Neuronal stem cell (in vitro differentiated cells): ENCODE data around the gene FHIT.

Experiments used
- DNase-seq: peaks from one replicate; pipeline ENCODE4 v3.0.0-alpha.2; 2013; ENCODE audit warnings: low spot score
- H2AFZ ChIP-seq: one replicate; pipeline ENCODE4 v1.6.1; 2013; ENCODE audit warnings: mild to moderate bottlenecking, low read length, inconsistent platforms
- H2AK5ac ChIP-seq: 2 replicates; pipeline ENCODE4 v1.6.1; 2013; ENCODE audit warnings: low read depth, mild to moderate bottlenecking, inconsistent platforms, low read length, moderate library complexity, mixed read lengths
- H2BK120ac ChIP-seq: 2 replicates; pipeline ENCODE4 v1.6.1; 2013; ENCODE audit warnings: low read depth, mild to moderate bottlenecking, inconsistent platforms, low read length, moderate library complexity, mixed read lengths
- H2BK12ac ChIP-seq: one replicate; pipeline ENCODE4 v1.6.1; 2013; ENCODE audit warnings: low read length, inconsistent platforms
- H2BK15ac ChIP-seq: 2 replicates; pipeline ENCODE4 v1.6.1; 2013; ENCODE audit warnings: mild to moderate bottlenecking, low read length, inconsistent platforms, mixed read lengths
- H2BK5ac ChIP-seq: one replicate; pipeline ENCODE4 v1.6.1; 2013; ENCODE audit warnings: inconsistent platforms, mild to moderate bottlenecking, low read length, moderate library complexity
- H3K14ac ChIP-seq: one replicate; pipeline ENCODE4 v1.6.1; 2013; ENCODE audit warnings: low read length, inconsistent platforms
- H3K18ac ChIP-seq: 2 replicates; pipeline ENCODE4 v1.6.1; 2013; ENCODE audit warnings: low read length, inconsistent platforms
- H3K23ac ChIP-seq: 2 replicates; pipeline ENCODE4 v1.6.1; 2013; ENCODE audit warnings: low read depth, mild to moderate bottlenecking, mixed read lengths, low read length, inconsistent platforms; ENCODE audit not compliant: poor library complexity
- H3K27ac ChIP-seq: replicated peaks from 3 replicates; pipeline ENCODE4 v1.5.1; 2013; ENCODE audit warnings: low read length, inconsistent platforms
- H3K27me3 ChIP-seq, 3 experiments: 2 replicates each; pipeline ENCODE4 v1.6.1; 2013; ENCODE audit warnings: low read length in 3 of 3, mild to moderate bottlenecking in 2 of 3, inconsistent platforms in 1 of 3, low read depth in 1 of 3, mixed read lengths in 1 of 3, moderate library complexity in 1 of 3; ENCODE audit not compliant: control insufficient read depth in 3 of 3, insufficient read depth in 3 of 3
- H3K36me3 ChIP-seq, 2 donors: replicated peaks in 1 of 2; 2 replicates each; pipeline ENCODE4 v1.6.1; 2013; ENCODE audit warnings: low read length in 2 of 2; ENCODE audit not compliant: control insufficient read depth in 2 of 2, insufficient read depth in 2 of 2
- H3K4ac ChIP-seq: 2 replicates; pipeline ENCODE4 v1.6.1; 2013; ENCODE audit warnings: inconsistent platforms, mild to moderate bottlenecking, low read length, moderate library complexity
- H3K4me1 ChIP-seq, 2 donors: 1 replicate in 1 of 2; 2 replicates in 1 of 2; pipeline ENCODE4 v1.6.1; 2013; ENCODE audit warnings: low read length in 2 of 2, low read depth in 1 of 2; ENCODE audit not compliant: control insufficient read depth in 2 of 2, insufficient read depth in 1 of 2
- H3K4me2 ChIP-seq: one replicate; pipeline ENCODE4 v1.6.1; 2013; ENCODE audit warnings: mild to moderate bottlenecking, low read length, inconsistent platforms; ENCODE audit not compliant: insufficient read depth, poor library complexity, severe bottlenecking
- H3K4me3 ChIP-seq, 2 donors: 2 replicates each; pipeline ENCODE4 v1.5.1; 2013; ENCODE audit warnings: low read length in 2 of 2, mild to moderate bottlenecking in 2 of 2, inconsistent platforms in 1 of 2, moderate library complexity in 1 of 2
- H3K79me1 ChIP-seq: one replicate; pipeline ENCODE4 v1.6.1; 2013; ENCODE audit warnings: low read depth, mild to moderate bottlenecking, inconsistent platforms, low read length, moderate library complexity
- H3K9ac ChIP-seq: one replicate; pipeline ENCODE4 v1.6.1; 2013; ENCODE audit warnings: mild to moderate bottlenecking, low read depth, low read length, inconsistent platforms; ENCODE audit not compliant: poor library complexity
- H3K9me3 ChIP-seq, 2 donors: replicated peaks in 1 of 2; 2 replicates each; pipeline versions ENCODE3 to v1.6.1; 2013; ENCODE audit warnings: low read length in 2 of 2, mild to moderate bottlenecking in 2 of 2, inconsistent platforms in 1 of 2, low read depth in 1 of 2, mixed read lengths in 1 of 2, moderate library complexity in 1 of 2; ENCODE audit not compliant: control insufficient read depth in 2 of 2, insufficient read depth in 1 of 2
- H4K8ac ChIP-seq: one replicate; pipeline ENCODE4 v1.6.1; 2013; ENCODE audit warnings: low read depth, mild to moderate bottlenecking, inconsistent platforms, low read length, moderate library complexity
- H4K91ac ChIP-seq: one replicate; pipeline ENCODE4 v1.6.1; 2013; ENCODE audit warnings: low read length, low read depth, mild to moderate bottlenecking, inconsistent platforms; ENCODE audit not compliant: poor library complexity
- WGBS, 2 donors: extraction: QIAGEN DNeasy Blood & Tissue Kit; methylation state at CpG; one replicate each; pipeline ENCODE4 v1.1.7; 2013; ENCODE audit warnings: missing lambda C conversion rate in 2 of 2, mixed read lengths in 1 of 2; ENCODE audit not compliant: insufficient read length in 2 of 2, insufficient replicate concordance in 1 of 2; ENCODE audit errors: extremely low coverage in 2 of 2; 5-methylcytosine and 5-hydroxymethylcytosine counted together

Gene FHIT

GRCh38 chr3:60517134-60517533 lies 734.1 kb downstream of the FHIT start:
- Histone ChIP-seq H2AK5ac (no peak overlapping the region), H2BK120ac (no peak overlapping the region), H3K9ac (no peak overlapping the region), H3K4me1 (no peaks in the 10 kb centered on the region), H3K14ac (no peak overlapping the region), H3K36me3 (no peaks in the 10 kb centered on the region), H3K4ac (no peak overlapping the region), H4K8ac (no peak overlapping the region), H2AFZ (no peak overlapping the region), H3K18ac (no peak overlapping the region), H2BK12ac (no peak overlapping the region), H3K4me3 (no peak overlapping the region), H3K79me1 (no peaks in the 10 kb centered on the region), H2BK15ac (no peak overlapping the region), H3K4me2 (no peak overlapping the region), H3K23ac (no peak overlapping the region), H3K27me3 (no peaks in the 10 kb centered on the region), H4K91ac (no peak overlapping the region), H2BK5ac (no peak overlapping the region), H3K27ac (no peak overlapping the region), H3K9me3 (no peaks in the 10 kb centered on the region)
- no CpG with 5 or more reads among the region's 3 CpGs for WGBS, 2 donors
- DNase-seq: no peak

DNA sequence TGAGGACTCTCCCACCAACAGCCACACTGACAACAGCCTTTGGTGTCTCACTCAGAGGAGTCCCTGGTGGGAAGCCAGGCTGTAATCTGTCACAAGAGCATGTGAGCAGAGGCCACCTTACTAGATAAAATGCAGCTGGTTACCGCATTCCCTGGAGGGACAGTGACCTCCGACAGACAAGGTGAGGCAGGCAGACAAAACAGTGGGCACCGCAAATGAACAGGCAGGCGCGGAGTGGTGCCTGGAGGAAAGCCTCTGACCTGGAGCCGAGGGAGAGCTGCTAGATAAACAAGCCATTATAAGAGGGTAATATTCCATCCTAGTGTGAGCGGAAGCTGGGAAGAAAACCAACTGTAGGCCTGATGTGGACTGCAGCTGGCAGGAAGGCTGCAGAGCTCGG lies 736.4 kb downstream of the FHIT start:
- Histone ChIP-seq H2AK5ac (no peak overlapping the region), H3K27me3 (no peaks in the 10 kb centered on the region), H2BK120ac (no peak overlapping the region), H3K14ac (no peak overlapping the region), H2AFZ (no peak overlapping the region), H3K9me3 (no peaks in the 10 kb centered on the region), H3K18ac (no peak overlapping the region), H3K27ac (no peak overlapping the region), H4K91ac (no peak overlapping the region), H3K4me3 (no peak overlapping the region), H2BK15ac (no peak overlapping the region), H3K4me1 (no peaks in the 10 kb centered on the region), H2BK5ac (no peak overlapping the region), H2BK12ac (no peak overlapping the region), H3K23ac (no peak overlapping the region), H3K36me3 (no peaks in the 10 kb centered on the region), H3K9ac (no peak overlapping the region), H3K4ac (no peak overlapping the region), H3K79me1 (no peaks in the 10 kb centered on the region), H3K4me2 (no peak overlapping the region), H4K8ac (no peak overlapping the region)
- no peak for DNase-seq
- no CpG with 5 or more reads among the region's 8 CpGs for WGBS, 2 donors

DNA sequence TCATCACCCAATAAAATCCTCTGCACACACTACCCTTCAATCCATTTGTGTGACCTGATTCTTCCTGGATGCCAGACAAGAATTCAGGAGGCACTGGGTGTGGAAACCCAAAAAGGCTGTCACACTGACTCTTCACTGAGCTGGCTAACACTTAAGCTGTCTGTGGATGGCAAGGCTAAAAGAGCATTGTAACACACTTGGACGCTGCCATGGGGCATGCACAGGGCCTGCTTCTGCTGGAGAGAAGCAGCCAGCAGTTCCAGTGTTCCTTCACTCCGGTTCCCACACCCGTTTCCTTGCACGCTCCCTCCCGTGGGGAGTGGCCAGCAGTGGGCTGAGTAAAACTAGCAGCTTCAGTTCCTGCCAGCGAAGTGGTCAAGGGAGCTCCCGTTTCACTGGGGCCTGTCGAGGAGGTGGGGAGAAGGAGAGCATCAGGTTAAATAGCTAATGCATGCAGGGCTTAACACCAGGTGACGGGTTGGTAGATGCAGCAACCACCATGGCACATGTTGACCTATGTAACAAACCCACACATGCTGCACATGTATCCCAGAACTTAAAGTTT lies 737.1 kb downstream of the FHIT start:
- Histone ChIP-seq H4K8ac (no peak overlapping the region), H3K79me1 (no peaks in the 10 kb centered on the region), H3K27ac (no peak overlapping the region), H4K91ac (no peak overlapping the region), H3K23ac (no peak overlapping the region), H3K4me1 (no peaks in the 10 kb centered on the region), H3K36me3 (no peaks in the 10 kb centered on the region), H3K4me2 (no peak overlapping the region), H3K9me3 (no peaks in the 10 kb centered on the region), H2AK5ac (no peak overlapping the region), H3K27me3 (no peaks in the 10 kb centered on the region), H3K14ac (no peak overlapping the region), H3K4ac (no peak overlapping the region), H2BK120ac (no peak overlapping the region), H2BK15ac (no peak overlapping the region), H2BK5ac (no peak overlapping the region), H2AFZ (no peak overlapping the region), H2BK12ac (no peak overlapping the region), H3K4me3 (no peak overlapping the region), H3K18ac (no peak overlapping the region), H3K9ac (no peak overlapping the region)
- WGBS, 2 donors: no CpG with 5 or more reads among the region's 9 CpGs
- DNase-seq: no peak

GRCh38 chr3:60513241-60513640 lies 738.0 kb downstream of the FHIT start:
- H4K8ac ChIP-seq: no peak overlapping the region
- H2BK120ac ChIP-seq: no peak overlapping the region
- H2AFZ ChIP-seq: no peak overlapping the region
- no peaks in the 10 kb centered on the region for H3K79me1 ChIP-seq
- no peak overlapping the region for H4K91ac ChIP-seq
- no peak overlapping the region for H3K23ac ChIP-seq
- no peak overlapping the region for H3K4ac ChIP-seq
- H2BK15ac ChIP-seq: no peak overlapping the region
- no peaks in the 10 kb centered on the region for H3K27me3 ChIP-seq
- H3K4me1 ChIP-seq: no peaks in the 10 kb centered on the region
- no peak overlapping the region for H3K4me3 ChIP-seq
- no peak overlapping the region for H2AK5ac ChIP-seq
- H3K9ac ChIP-seq: no peak overlapping the region
- no peak overlapping the region for H2BK5ac ChIP-seq
- no peak overlapping the region for H3K18ac ChIP-seq
- no peaks in the 10 kb centered on the region for H3K9me3 ChIP-seq
- H3K4me2 ChIP-seq: no peak overlapping the region
- H3K36me3 ChIP-seq: no peaks in the 10 kb centered on the region
- H3K14ac ChIP-seq: no peak overlapping the region
- DNase-seq: no peak
- no peak overlapping the region for H3K27ac ChIP-seq
- no peak overlapping the region for H2BK12ac ChIP-seq
